ENCODE data around the gene DMRTC2.
A peak's percentile ranks its signal among the peaks of the same experiment; 100 is the strongest.

- TF ChIP-seq POLR2A (IDR thresholded peaks at IDR 0.05) (peak in 1 of 2 donors; percentile 17), CTCF (IDR thresholded peaks at IDR 0.05) (no peak)
Measured at GRCh38 chr19:41799444-41800000, 45.3 kb upstream of the DMRTC2 start.

Measured in thyroid gland (tissue), 4 donors.